ENCODE data around the gene SLC35D3. TPM values are rescaled to one million over a fixed set of nuclear protein-coding genes. Genes with fewer than 3 reads are reported as not detected.
A peak's percentile ranks its signal among the peaks of the same experiment; 100 is the strongest.
"Not testable (repeated sequence)": the region's sequence is repeated elsewhere in the genome, so short reads cannot be mapped to it uniquely, and the experiment has no call there.

SLC35D3 gene
- total RNA-seq, 1 donor from 2014 or later = not detected

DNA sequence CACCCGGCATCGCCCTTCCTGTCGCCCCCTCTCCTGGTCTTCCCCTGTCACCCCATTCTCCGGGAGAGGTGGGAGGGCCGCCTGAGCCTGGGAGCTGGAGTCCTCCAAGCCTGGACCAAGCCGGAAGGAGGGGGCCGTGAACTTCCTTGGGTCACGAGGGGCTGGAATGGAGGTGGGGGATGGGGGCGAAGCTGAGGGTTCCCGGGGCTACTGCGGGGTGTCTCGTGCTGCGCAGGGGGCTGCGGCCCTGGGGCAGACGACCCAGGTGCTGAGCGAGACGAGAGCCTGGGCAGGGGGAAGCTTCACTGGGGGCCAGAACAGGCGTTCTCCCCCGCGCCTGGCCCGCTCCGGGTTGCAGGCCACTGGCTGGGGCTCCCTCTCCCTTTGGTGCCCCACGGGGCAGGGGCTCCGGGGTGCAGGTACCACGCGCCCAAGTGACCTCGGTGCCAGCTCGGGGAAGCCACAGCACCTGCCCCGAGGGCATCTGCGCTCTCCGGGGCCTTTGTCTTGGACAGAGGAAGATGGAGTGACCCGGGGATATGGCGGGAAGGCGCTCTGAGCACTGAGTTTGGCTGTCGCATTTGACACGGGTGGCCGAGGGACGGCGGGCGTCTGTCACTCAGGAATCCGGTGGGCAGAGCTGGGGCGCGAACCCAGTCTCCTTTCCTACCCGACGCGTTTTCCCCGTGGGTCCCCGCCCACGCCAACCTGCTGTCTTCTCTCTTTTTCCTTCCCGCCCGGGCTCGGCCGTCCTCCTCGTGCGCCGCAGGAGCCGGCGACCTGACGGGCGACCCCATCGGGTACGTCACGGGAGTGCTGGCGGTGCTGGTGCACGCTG is 1.2 kb downstream of the SLC35D3 start:
- no peak for DNase-seq (ENCODE audit: low read depth)

DNA sequence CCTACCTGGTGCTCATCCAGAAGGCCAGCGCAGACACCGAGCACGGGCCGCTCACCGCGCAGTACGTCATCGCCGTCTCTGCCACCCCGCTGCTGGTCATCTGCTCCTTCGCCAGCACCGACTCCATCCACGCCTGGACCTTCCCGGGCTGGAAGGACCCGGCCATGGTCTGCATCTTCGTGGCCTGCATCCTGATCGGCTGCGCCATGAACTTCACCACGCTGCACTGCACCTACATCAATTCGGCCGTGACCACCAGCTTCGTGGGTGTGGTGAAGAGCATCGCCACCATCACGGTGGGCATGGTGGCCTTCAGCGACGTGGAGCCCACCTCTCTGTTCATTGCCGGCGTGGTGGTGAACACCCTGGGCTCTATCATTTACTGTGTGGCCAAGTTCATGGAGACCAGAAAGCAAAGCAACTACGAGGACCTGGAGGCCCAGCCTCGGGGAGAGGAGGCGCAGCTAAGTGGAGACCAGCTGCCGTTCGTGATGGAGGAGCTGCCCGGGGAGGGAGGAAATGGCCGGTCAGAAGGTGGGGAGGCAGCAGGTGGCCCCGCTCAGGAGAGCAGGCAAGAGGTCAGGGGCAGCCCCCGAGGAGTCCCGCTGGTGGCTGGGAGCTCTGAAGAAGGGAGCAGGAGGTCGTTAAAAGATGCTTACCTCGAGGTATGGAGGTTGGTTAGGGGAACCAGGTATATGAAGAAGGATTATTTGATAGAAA is 2.0 kb downstream of the SLC35D3 start:
- no peak for DNase-seq (ENCODE audit: low read depth)

DNA sequence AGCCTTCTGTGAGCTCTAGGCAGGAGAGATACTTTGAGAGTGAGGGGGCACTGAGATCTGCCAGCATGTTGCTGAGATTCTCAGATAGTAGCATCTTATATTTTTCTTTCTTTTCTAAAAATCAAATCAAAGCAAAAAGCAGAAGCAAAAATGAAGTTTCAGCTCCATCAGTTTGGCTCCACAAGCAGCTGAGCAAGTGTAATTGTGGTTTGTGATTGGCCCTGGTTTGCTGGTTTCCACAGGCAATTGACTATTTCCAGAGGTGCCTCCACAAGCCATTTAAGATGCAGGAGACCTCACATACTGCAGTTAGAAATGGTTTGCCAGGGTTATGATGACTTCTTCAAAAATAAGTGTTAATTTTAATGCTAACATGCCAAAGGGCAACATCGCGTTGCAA is 4.3 kb downstream of the SLC35D3 start:
- DNase-seq (ENCODE audit: low read depth) = no peak

DNA sequence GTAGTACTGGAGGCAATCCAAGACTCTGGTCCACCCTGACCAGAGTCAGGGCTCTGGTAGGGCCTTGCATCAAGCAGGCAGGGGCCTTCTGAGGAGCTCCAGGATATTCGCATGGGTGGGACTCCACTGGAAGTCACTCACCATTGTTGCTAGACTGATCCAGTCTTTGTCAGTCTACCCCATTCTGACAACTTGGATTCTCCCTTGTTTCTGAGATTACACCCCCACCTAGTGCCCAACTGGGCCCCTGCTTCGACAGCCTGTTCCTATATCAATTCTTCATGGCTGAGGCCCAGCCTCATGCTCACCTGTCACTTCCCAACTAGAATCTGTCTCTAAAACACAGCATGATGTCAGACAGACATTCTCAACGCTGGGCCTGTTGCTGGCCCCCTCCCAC is 5.2 kb downstream of the SLC35D3 start:
- DNase-seq (ENCODE audit: low read depth) = peak; percentile 5

DNA sequence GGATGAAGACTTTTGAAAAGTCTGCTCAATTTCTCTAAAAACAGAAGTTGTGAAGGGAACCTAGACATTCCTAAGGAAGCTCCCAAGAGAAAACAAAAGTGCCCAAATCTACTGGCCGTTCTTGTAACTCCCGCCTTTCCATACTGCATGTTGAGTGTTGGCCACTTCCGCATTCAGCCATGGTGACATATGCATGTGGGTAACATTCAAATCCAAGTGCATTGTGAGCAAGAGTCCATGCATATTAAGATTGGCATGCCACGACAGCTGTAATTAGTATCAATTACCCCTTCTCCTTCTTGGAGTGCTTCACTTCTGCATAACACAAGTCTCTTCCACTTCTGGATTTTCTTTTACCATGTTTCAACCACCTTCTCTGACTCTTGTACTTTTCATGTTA is 8.4 kb downstream of the SLC35D3 start:
- DNase-seq (ENCODE audit: low read depth) = no peak

DNA sequence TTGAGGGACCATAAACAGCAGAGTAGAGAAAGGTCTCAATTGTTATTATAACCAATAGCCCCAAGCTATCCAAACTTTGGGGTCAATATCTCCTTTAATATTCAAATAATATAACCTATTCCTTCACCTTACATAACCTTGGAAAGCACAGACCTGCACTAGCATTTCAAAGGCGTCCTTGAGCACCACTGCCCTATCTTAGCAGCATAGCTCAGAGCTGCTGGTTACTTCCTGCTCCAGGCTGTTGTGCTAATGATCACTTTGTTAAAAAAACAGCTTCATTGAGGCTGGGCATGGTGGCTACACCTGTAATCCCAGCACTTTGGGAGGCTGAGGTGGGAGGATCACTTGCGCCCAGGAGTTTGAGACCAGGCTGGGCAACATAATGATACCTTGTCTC is 10.5 kb downstream of the SLC35D3 start:
- DNase-seq (ENCODE audit: low read depth) = no peak

DNA sequence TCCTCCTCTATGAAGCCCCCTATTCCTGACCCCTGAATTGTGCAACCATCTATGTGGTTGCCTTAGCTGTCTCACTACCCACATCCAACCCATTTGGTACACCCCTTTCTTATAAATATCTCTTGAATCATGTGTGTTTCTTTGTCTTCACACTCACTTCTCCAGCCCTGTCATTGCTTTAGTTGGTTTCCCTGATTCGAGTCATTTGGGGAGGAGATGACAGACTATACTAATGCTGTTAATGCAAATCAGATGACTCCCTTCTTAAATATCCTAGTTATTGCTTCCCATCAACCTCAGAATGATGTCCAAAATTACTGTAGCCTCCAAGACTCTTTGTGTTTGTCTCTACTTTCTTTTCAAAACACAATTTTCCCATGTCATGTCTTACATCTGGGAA is 23.0 kb downstream of the SLC35D3 start:
- peak; percentile 12 for DNase-seq (ENCODE audit: low read depth)

DNA sequence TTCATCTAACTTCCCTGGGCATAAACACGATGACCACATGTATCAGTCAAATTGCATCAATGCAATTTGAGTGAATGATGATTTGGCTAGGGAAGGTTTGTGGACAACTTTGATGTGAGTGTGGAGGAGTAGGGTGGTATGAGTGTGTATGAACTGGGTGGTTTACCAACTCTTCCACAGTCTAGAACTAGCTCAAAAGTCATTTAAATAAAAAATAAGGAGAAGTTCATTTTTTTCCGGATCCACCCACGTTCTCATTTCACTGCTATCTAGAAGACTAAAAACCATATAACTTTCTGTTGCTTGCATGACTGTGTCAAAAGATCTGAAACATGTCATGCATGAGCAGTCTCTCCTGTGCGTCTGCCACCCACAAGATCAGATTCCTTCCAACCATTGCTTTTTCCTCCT is 23.6 kb downstream of the SLC35D3 start:
- peak; percentile 54 for DNase-seq (ENCODE audit: low read depth)

DNA sequence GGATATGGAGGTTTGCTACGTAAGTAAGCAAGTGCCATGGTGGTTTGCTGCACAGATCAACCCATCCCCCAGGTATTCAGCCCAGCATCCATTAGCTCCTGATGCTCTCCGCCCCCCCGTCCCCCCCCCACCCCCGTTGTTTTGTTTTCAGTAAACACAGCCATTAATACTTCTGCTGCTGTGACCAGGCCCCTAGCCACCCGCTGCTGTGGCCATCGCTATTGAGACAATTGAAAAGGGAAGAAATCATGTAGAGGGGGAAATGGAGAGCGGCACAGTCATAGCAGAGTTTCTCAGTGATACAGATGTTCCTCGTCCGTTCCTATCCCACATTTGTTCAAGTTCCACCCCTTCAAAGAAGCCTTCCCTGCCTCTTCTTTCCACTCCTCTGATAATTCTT is 24.9 kb downstream of the SLC35D3 start:
- no peak for DNase-seq (ENCODE audit: low read depth)

DNA sequence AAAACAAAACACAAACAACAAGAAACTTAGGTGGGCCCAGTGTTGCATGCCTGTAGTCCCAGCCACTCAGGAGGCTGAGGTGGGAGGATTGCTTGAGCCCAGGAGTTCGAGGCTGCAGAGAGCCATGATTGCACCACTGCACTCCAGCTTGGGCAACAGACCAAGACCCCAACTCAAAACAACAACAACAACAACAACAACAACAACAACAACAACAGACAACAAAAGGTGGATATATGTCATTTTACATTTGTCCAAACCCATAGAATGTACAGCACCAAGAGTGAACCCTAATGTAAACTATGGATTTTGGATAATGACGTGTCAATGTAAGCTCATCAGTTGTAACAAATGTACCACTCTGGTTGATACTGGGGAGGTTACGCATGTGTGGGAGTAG is 27.9 kb downstream of the SLC35D3 start:
- DNase-seq (ENCODE audit: low read depth) = not testable (repeated sequence)

DNA sequence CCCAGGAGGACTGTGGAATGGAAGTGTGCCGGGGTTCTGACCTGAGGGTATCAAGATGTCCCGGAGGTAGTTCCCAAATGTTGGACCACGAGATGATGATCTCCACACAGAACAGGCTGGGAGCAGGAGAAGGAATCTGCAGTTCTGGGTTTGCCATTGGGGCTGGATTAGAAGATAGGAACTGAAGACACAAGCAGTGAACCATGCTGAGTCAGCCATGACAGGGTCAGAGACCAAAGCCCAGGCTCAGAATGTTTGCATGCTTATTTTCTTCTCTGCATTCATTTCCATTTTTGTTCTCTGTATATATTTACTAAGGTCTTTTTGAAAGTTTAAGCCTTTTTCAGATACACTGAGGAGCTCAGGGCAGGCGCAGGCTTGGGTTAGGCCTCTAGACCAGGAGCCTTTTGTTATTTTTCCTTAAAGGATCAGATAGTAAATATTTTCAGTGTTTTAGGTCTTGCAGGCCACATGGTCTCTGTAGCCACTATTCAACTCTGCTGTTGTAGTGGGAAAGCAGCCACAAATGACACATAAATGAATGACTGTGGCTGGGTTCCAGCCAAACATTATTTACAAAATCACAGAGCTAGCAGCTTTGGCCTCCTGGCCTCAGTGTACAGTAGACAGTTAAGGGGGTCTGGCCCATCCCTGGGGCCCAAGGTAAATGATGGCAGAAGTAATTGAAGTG is 28.5 kb downstream of the SLC35D3 start:
- no peak for DNase-seq (ENCODE audit: low read depth)

DNA sequence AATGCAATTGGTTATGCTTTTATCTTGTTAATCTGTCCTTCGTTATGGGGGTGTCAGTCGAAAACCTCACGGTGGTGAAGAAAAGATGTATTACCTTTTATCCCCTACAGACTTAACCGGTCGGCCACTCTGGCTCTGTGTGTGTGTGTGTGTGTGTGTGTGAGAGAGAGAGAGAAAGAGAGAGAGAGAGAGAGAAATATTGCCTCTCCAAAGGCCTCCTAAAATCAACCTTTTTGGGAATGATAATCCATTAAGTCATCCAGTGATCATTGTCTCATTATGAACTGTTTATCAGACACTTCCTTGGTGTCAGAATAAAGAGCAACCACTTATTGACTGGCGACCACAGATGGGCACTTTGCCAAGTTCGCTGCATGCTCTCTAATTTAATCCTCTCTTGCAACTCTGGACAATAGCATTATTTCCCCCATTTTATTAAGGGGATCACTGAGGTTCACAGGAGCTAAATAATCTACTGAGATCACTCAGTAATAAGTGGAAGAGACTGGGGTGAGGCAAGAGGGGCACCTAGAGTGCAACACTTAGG is 30.7 kb downstream of the SLC35D3 start:
- DNase-seq (ENCODE audit: low read depth) = no peak

DNA sequence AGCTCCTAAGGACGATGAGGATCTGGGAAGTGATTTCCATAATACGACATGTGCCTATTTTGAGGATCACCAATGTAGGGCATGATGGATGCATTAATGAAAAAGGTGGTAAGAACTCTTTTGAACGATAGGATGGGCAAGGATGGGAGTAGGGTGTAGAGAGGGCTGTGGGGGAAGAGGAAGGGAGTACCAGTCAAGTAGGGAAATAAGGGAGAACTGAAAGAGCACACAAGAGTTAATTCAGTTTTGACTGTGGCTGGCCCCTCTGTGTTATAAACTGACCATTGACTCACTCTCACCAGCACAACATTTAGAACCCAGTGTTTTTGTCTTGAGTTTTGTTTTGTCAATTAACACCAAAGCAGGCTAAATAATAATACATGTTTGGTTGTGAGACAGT is 33.0 kb downstream of the SLC35D3 start:
- DNase-seq (ENCODE audit: low read depth) = no peak

DNA sequence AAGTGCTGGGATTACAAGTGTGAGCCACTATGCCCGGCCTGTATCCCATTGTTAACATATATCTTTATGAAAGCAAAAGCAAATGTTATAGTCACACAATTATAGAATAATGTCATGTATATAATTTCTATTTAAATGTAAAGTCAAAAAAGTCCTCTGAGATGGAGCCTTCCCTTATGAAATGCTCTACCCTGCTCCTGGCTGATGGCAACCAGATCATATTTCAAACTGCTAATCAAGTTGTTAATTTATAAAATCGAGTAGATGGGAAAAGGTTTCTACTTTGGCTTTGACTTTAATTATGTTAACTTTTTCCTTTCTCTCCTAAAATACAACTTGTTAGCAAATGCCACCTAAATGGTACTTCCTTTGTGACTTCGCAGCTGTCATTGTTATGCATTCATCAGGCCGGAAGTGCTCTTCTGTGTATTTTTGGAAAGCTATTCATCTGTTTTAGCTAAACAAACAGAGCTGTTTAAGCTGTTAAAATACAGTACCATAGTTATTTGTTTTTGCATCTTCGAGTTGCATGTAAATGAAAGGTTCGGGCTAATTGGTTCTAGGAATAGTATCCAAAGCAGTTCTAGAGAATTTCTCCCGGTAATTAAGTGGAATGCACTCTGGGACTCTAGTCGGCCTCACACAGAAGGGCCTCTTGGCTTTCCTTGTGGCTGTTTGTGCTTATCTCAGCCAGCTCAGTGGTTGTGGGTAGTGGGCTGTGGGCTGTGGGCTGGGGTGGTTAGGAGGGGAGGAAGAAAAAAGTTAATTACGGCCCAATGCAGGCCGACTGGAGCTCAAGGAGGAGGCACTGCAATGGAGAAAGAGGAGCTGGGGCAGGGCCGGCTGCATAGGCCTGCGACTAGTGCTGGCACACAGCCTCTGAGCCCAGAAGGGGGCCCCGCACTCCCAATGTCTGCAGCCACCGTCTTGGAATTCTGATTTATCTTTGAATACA is 34.8 kb downstream of the SLC35D3 start:
- no peak for DNase-seq (ENCODE audit: low read depth)

DNA sequence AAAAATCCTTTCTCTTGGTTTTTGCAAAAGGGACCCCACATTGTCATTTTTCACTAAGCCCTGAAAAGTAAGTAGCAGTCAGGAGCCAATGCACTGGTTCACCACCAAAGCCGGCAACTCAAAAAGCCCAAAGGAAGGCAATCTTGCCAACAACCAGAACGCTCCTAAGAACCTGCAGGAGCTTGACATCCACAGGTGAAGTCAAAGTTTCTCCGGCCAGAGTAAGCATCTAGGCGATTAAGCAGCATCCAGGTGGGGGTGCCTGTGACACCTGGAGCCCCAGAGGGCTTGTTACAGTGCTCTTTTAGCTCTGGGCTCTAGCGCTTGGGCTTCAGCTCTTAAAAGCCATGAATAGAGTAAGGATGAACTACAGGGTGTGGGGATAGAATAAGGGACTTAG is 36.1 kb downstream of the SLC35D3 start:
- DNase-seq (ENCODE audit: low read depth) = no peak

DNA sequence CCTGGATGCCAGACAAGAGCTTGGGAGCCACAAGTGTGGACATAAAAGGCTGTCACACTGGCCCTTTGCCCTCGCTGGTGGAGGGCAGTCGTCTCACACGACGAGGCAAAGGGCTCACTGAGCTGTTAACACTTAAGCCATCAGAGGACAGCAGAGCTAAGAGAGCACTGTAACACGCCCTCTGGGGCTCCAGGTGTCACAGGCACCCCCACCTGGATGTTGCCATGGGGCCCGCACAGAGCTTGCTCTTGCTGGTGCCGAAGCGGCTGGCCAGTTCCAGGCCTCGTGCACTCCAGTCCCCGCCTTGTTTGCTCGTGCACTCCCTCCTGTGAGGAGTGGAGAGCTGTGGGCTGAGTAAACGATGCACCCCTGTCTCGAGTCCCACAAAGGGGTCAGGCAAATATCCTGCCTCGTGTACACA is 37.4 kb downstream of the SLC35D3 start:
- no peak for DNase-seq (ENCODE audit: low read depth)

DNA sequence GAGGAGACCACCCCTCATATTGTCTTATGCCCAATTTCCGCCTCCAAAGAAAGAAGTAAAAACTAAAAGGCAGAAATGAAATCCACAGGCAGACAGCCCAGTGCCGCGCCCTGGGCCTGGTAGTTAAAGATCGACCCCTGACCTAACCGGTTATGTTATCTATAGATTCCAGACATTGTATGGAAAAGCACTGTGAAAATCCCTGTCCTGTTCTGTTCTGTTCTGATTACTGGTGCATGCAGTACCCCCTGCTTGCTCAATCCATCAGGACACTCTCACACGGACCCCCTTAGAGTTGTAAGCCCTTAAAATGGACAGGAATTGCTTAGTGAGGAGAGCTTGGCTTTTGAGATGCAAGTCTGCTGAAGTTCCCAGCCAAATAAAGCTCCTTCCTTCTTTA is 37.8 kb downstream of the SLC35D3 start:
- DNase-seq (ENCODE audit: low read depth) = not testable (repeated sequence)

DNA sequence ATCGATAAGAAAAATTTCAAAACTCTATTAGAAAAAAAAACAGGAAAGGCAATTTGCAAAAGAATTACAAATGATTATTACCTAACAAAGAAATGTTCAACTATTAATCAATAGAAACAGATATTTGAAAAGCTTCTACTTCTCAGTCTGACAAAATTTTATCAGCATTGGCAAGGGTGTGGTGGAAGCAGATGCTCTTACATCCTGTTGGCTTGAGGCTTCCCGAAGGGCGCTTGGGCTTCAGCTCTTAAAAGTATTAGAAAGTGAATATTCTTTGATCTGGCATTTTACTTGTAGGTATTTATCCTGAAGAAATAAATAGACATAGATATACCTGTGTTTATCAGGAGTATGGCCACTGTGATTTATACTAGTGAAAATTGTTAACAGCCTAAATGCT is 38.7 kb downstream of the SLC35D3 start:
- DNase-seq (ENCODE audit: low read depth) = no peak

DNA sequence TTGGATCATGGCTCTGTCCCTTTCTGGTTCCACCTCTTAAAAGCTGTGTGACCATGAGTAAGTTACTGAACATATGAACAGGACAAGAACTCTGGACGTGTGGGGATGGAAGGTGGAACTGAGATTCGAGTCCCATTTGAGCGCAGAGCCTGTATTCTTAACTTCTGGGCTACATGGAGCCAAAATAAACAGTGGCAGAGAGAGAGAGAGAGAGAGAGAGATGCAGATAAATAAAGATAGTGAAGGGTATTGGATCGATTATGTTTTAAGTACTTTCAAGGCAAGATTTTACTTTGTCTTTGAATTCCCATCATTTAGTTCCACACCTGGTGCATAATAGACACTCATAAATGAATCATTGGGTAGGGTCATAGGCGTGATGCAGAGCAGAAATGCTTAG is 39.7 kb downstream of the SLC35D3 start:
- DNase-seq (ENCODE audit: low read depth) = no peak

DNA sequence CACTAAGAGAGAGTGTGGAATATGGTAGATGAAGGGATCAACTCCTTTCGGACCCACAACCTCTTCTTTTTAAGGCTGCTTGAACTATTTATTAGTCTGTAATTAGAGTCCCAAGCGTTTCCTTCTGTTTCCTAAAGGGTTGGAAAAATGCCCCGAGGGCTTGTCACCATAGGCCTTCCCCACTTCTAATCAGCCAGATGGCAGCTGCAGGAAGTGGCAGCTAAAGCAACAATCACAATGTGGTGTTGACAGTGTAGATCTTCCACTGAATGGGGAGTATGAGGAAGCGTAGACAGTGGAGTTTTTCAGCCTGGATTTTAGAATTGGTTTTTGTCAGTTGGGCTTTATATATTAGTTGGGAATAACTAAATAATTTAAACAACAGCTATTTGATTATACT is 40.6 kb downstream of the SLC35D3 start:
- no peak for DNase-seq (ENCODE audit: low read depth)

DNA sequence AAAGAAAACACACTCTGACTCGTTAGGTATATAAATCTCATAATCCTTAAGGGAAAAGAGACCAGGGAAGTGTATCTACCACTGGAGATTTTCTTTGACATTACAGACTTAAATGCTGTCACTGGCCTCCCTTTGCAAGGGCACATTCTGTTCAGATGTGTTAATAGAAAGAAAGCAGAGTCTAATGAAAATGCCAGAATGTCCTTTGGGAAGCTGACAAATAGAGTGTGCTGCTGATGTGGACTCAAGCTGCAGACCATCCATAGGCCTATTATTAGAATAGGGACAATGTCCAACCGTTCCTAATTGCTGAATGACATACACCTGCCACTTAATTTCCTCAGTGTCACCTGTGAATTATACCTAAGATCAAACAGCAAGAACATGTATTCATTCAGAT is 41.2 kb downstream of the SLC35D3 start:
- DNase-seq (ENCODE audit: low read depth) = no peak

Data from renal cortical epithelial cell (primary cell).